GM21717 (cell line): ENCODE data around the gene ANGEL1.

Source experiments
- ATAC-seq: cut with Tn5 transposase; IDR thresholded peaks from one replicate; pipeline ENCODE4 v1.9.1; 2021; ENCODE audit warnings: mild to moderate bottlenecking, moderate library complexity; ENCODE audit not compliant: unreplicated experiment

Gene ANGEL1, protein sequence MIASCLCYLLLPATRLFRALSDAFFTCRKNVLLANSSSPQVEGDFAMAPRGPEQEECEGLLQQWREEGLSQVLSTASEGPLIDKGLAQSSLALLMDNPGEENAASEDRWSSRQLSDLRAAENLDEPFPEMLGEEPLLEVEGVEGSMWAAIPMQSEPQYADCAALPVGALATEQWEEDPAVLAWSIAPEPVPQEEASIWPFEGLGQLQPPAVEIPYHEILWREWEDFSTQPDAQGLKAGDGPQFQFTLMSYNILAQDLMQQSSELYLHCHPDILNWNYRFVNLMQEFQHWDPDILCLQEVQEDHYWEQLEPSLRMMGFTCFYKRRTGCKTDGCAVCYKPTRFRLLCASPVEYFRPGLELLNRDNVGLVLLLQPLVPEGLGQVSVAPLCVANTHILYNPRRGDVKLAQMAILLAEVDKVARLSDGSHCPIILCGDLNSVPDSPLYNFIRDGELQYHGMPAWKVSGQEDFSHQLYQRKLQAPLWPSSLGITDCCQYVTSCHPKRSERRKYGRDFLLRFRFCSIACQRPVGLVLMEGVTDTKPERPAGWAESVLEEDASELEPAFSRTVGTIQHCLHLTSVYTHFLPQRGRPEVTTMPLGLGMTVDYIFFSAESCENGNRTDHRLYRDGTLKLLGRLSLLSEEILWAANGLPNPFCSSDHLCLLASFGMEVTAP

DNA sequence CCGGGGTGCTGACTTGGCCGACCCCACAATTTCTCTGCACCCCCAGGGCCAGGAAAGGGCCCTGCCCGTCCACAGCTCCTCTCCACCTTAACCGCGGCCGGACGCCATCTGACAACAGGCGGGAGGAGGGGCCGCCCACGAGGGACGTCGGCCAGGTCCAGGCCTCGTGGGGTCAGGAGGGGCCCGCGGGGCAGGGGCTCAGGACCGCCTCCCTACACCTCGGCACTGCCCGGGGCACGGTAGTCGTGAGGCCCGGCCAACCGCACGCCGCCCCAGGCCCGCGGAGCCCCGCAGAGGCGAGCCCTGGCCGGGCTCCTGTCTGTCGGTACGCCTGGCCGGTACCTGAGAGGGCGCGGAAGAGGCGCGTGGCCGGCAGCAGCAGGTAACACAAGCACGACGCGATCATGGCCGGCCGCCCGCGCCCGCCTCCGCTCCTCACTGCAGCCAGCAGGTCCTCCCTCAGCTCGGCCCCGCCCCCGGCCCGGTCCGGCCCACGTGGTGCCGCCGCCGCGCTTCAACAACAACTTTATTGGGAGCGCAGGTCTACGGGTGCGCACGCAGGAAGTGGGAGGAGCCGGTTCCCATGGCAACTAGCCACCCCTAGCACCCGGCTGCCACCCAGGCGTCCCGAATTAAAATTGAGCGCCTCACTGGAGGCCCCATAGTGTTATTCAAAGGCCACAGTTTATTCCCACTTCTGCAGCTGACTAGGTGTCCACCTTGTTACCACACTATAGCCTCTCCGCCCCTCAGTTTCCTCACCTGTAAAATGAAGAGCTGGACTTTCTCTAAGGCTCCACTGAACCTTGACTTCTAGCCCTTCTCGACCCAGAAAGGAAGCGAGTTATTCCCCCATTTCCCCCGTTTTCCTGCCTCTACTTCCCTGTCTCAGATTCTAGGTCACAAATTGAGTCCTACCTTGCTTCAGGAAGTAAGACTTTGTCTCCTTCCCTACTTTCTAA is at the start of gene ANGEL1:
Gene ANGEL1 (minus strand): TSS at position 461 of the 962 bp plus-strand sequence. CDS start 55 bp downstream, at position 406.
- peak; percentile 77 for ATAC-seq

DNA sequence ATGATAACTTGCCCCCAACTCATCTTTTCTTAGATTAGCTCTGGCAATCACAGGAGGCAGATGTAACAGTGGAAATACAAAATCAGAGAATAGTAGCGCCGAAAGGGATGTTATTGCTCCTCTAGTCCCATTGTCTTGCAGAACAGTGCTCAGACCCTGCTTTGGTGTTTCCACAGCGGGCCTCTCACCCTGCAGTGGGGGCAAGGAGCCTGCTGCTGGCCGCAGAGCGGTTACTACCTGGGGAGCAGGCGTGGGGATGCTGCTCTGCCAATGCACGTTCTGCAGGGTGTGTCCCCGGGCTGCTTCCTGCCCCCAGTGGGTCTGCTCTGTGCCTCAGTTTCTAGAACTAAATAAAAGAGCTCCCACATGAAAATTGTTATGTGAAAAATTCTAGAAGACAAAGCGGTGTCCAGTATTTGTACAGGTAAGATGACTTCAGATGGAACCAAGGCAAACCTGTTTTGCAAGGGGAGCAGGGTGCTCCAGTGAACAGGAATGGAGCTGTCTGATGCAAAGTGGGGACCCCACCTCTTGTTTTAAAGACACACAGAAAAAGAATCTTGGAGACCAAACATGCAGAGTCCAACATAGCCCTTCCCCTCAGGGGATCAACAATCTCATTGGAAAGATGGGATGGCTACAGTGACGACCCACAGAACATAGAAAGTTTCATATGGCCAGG is 49.0 kb upstream of the ANGEL1 start:
- ATAC-seq = no peak

DNA sequence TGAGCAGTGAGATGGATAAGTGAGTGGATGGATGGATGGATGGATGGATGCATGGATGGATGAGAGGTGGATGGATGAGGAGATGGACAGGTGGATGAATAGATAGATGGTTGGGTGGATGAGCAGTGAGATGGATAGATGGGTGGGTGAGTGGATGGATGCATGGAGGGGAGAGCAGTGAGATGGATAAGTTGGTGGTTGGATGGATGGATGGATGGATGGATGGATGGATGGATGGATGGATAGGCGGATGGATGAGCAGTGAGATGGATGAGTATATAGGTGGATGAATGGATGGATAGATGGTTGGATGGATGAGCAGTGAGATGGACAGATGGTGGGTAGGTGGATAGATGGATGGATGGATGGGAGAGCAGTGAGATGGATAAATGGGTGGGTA is 44.1 kb upstream of the ANGEL1 start:
- ATAC-seq = no peak

DNA sequence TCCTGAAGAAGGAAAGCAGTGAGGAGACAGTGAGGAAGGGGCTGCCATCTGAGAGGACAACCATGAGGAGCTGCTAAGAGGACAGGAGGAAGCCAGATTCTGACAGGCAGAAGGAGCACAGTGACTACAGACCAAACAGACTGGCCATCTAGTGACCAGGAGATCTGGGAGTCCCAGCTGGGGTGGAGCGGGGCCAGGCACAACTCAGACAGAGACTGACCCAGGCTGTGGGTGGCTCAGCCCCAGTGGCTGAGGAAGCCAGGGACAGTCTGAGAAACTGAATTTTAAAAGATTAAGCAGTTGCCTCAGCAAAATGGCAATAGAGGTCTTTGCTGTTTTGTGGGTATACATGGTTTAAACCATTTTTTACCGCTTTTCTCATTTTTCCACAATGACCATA is 42.4 kb upstream of the ANGEL1 start:
- no peak for ATAC-seq

DNA sequence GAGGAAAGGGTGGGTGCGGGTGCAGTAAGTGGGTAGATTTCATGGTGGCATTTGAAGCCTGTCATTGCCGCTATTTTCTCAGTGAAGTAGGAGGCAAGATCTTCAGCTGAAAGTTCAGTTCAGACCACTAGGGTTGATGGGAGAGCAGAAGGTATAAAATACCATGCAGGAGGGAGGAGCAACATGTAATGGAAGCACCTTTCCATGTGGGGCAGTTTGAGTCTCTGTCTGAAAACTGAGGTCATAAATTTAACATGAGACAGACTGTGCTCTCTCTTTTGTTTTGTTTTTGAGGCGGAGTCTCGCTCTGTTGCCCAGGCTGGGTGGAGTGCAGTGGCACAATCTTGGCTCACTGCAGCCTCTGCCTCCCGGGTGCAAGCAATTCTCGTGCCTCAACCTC is 36.2 kb upstream of the ANGEL1 start:
- no peak for ATAC-seq

DNA sequence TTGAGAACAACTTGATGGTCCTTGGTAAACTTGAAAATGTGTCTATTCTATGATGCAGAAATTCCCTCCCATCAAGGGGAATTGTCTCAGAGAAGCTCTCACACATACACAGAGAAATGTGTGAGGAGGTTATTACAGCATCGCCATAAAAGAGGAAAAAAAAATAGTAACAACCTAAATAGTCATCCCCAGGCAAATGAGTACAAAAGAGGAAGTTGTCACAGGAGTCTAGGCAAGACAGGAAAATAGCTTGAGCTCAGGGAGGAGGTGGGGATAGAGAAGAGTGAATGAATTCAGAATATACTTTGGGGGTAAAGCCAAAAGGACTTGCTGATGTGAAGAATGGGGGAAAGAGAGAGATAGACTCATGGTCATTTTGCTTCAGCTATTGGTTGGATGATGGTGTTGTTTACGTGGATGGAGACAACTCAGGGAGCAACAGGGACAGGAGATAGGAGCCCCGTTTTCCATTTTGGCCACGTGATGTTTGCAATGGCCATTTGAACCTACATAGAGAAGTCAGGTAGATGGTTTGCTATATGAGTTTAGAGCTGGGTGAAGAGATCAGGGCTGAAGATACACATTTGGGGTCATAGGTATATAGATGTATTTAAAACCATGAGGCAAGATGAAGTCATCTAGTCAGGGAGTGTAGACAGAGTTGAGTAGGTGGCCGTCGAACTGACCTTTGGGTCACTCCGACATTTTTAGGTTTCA is 33.8 kb upstream of the ANGEL1 start:
- ATAC-seq = no peak

DNA sequence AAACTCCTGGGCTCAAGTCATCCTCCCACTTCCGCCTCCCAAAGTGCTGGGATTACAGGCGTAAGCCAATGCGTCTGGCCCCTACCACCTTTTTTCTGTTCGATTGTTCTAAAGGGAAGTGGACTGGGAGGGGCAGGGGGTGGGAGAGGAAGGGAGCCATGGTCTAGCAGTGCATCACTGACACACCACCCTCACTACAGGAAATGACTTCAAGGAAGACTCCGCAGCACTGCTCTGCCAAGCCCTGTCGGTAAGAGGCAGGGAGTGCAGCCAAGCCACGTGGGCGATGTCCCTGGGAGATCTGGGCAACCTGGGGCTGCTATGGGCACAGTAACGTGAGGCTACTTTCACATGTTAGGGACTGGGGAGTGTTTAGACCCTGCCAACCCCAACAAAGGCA is 31.5 kb upstream of the ANGEL1 start:
- ATAC-seq = no peak

DNA sequence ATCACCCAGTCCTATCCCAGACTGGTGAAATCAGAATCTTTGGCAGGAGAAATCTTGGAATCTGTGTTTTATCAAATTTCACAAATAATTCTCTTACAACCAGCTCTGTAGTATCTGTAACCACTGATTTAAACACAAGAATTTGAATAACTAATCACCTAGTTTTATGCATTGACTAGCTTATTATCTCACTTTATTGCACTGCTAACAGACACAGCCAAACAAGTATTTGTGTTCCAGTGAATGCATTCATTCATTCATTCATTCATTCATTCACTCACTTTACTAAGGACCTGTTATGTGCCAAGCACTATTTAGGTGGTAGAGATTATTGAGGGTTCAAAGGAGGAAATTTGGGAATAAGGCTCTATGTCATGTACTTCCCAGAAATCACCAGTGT is 29.7 kb upstream of the ANGEL1 start:
- ATAC-seq = no peak

DNA sequence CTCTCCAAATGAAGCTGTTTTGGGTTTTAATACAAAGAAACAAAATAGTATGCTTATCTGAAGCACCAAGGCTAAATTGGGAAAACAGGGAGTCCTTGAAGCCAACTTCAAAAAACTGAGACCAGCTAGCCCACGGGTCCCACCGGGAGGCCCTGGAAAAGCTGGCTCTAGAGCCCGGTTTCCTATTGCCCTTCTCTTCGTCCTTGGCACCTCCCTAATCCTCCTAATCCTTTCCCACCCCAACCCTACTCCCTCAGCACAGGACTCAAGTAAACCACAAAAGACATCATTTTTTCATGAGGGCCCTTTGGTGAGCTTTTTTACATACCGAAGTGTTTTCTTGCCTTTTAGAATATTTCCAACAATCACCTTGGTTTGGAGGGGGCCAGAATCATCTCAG is 24.8 kb upstream of the ANGEL1 start:
- ATAC-seq = no peak

DNA sequence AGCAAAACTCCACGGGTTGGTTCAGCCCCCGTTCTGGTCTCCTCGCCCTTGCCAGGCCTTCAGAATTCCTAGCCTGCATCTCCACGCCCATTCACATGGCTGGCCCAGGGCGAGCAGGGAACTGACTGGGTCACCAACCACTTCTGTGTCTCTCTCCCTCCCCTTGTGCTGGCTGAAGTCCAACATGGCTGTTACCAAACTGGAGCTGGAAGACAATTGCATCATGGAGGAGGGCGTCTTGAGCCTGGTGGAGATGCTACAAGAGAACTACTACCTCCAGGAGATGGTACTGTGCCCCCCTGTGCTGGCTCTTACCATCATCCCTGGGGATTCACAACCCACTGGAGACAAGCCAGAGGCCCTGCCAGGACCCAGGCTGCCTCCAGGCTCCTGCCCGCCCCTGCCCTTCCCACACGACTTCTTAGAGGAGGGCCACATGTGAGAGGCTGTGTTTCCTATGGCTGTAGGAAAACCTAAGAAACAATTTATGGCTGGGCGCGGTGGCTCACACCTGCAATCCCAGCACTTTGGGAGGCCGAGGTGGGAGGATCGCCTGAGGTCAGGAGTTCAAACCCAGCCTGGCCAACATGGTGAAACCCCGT is 23.4 kb upstream of the ANGEL1 start:
- ATAC-seq = no peak

DNA sequence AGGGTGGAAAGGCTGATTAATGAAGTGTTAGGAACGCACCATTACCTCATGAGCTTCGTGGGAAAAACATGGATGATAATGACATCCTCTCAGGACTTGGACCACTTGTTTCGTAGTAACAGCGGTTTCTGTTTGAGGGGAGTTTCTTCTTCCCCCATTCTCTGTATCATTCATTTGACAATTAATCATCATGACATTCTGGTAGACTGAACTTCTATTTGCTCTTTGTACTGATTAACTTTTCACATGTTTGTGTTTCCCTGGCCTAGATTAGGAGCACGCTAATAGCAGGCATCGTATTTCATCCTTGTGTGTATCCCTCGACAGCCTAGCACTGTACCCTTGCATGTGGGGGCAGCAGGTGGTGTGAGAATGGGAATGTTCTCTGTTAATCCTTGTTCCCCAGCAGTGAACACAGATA is 21.6 kb upstream of the ANGEL1 start:
- no peak for ATAC-seq

DNA sequence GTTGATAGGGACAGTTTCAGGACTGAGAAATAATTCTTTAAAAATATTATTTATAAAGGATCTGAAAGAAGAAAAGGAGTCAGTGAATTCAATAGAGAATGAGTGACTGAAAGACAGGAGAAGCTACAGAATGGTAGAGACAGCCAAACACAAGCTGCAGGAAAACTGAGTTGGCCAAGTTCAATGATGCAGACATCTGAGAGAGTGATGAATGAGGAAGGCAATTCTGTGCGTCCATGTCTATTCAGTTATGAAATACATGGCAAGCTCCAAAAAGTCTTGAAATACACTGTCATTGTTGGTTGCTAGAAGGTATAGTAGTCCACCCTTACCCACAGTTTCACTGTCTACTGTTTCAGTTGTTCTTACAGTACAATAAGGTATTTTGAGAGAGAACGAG is 20.3 kb upstream of the ANGEL1 start:
- no peak for ATAC-seq

DNA sequence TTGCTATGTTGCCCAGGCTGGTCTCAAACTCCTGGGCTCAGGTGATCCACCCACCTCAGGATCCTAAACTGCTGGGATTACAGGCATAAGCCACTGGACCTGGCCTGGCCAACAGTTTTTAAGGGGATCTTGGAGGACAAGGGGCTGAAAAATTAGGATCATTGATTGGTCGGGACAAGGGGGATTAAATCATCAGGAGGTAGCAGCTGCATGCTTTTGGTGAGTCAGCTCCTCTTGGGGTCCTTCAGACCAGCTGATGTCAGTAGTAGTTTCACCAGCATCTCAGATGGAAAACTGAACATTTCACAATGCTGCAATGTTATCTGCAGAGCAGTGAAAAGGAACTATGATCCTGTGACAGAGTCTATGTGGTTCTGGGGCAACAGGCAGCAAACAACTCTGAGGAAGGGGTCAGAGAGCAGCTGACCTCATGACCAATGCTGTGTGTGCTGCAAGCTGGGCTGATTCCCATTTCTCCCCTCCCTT is 19.9 kb upstream of the ANGEL1 start:
- no peak for ATAC-seq

DNA sequence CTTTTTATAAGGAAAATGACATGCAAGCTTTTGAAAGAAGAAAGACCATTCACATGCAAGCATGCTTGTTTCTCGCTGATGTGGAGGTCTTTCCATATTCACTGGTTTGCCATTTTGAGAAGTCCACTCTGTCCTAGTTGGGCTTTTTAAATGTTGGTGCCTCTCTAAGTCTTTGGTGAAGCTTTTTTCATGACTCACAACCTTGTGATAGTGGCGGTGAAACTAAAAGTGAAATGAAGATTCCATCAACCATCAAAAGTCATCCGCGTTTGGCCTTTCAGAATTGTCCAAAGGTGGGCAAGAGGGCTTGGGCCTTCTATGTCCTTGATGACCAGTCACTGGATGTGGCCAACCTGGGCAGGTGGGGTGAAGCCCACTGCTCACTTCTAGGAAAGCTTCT is 17.9 kb upstream of the ANGEL1 start:
- ATAC-seq = no peak

DNA sequence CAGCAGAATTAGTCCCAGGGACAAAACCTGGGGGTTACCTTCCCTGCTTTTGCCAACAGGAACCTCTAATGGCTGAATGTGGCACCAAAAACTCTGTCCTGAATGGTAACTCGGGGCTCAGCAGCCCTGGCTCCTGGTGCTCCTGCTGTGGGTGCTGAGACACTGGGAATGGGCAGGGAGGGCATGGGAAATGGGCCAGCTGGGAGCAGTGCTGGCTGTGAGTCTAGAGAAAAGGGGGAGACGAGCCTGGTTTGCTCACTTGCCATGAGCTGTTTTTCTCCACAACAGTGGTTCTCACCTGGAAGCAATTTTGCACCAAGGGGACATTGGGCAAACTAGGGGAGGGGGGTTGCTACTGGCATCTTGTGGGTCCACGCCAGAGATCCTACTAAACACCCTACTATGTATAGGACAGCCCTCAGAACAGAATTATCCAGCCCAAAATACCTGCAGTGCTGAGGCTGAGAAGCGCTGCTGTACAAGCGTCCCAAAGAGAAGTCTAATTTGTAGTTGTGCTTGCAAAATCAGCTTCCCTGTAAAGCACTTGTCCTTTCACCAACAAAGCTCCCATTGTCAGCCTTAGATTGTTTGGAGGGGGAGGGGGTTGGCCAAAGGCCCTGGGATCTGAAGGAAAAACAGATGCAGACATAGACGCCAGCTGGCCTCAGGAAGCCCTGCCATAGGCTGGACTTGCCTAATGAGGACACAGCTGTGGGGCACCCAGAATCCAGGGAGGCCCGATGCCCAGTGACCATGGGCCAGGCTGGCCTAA is 17.2 kb upstream of the ANGEL1 start:
- no peak for ATAC-seq

DNA sequence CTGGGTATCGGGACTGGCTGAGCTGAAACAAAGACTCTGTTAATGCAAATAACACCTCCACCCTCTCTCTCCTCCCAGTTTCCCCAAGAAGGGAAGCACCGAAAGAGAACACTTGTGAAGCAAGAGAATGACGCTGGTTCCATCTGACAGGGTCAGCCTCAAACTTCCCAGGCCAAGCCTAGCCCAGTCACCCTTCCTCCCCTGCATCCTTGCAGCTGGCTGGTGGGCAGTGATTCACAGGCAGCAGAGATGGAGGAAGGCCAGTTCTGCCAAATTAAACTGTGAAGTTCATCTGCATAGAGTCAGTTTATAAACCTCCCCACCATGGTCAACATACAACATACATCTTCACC is 16.3 kb upstream of the ANGEL1 start:
- ATAC-seq = no peak

DNA sequence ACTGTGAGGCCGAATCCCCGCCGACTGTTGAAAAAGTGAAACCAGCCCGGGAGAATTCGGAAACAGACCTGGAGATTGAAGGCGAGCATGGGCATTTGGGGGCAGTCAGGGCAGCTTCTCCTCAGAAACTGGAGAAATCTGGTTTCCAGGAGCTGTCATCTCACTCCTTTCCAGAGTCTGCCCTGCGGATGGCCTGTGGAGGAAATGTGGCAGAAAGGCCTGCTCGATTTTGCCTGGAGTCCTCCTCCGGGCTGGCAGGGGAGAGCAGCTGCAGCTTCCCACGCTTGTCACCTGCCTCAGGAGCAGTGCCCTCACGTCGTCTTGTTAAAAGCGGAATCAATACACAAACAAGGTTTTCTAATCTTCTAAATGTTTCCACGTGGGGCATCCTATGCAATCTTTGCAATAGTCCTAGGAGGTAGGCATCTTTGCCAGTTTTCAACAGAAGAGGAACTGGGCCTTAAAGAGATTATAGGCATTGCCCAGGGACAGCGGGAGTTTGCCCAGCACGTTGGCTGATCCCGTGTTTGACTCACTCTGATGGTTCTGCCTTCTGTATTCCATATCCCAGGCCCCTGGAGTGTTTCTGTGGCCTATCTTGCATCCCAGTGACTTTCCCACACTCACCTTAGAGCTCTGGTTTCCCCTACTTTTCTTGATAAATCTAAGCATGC is 15.8 kb upstream of the ANGEL1 start:
- no peak for ATAC-seq

DNA sequence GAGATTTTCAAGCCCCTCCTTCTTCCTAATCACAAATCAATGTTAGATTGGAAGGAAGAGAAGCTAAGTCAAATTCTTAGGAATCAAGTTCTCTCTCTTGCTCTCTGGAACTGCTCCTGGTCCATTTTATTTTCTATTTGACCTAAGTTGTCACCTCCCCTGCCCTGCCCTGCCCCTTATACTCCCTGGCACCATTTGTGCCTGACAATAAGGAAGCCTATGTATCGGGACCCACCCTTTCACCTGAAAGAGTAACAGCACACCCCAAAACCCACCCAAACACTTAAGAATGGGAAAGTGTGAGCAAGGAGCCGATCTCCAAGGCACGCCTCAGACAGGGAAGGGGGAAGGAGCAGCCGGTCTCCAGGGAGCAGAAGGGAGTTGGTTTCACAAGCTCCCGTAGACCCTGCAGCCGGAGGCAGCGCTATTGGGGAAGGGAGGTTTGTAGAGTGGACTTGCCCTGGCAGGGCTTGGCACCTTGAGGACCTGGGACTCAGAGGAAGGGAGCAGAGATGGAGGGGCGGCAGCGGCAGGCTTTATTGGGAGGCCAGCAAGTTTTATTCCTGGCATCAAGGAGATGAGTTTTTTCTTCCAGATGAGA is 15.1 kb upstream of the ANGEL1 start:
- ATAC-seq = no peak
